ENCODE results near the gene CARMIL1.
"Not testable (repeated sequence)": the region's sequence is repeated elsewhere in the genome, so short reads cannot be mapped to it uniquely, and the experiment has no call there.

Gene CARMIL1

GRCh38 chr6:25375125-25375524, 96.0 kb downstream of the CARMIL1 start:
- no peak for DNase-seq

GRCh38 chr6:25377664-25378063, 98.5 kb downstream of the CARMIL1 start:
- no peak for DNase-seq

- DNase-seq, result no peak
These were observed 101.9 kb downstream of the CARMIL1 start for GRCh38 chr6:25381077-25381476.

- DNase-seq, result not testable (repeated sequence)
These were observed 103.3 kb downstream of the CARMIL1 start for GRCh38 chr6:25382476-25382875.

- DNase-seq, result no peak
These were observed 105.1 kb downstream of the CARMIL1 start for GRCh38 chr6:25384234-25384633.

GRCh38 chr6:25384967-25385366, 105.8 kb downstream of the CARMIL1 start:
- no peak for DNase-seq

GRCh38 chr6:25387483-25387882, 108.3 kb downstream of the CARMIL1 start:
- no peak for DNase-seq

GRCh38 chr6:25387911-25388310, 108.7 kb downstream of the CARMIL1 start:
- no peak for DNase-seq

- no peak for DNase-seq
These were observed 109.6 kb downstream of the CARMIL1 start for GRCh38 chr6:25388776-25389175.

- no peak for DNase-seq
These were observed 110.3 kb downstream of the CARMIL1 start for GRCh38 chr6:25389471-25389870.

GRCh38 chr6:25392372-25392771, 113.2 kb downstream of the CARMIL1 start:
- no peak for DNase-seq

GRCh38 chr6:25395731-25396130, 116.6 kb downstream of the CARMIL1 start:
- DNase-seq, result no peak

GRCh38 chr6:25397406-25397805, 118.2 kb downstream of the CARMIL1 start:
- no peak for DNase-seq

- no peak for DNase-seq
These were observed 120.7 kb downstream of the CARMIL1 start for GRCh38 chr6:25399885-25400284.

GRCh38 chr6:25401711-25402110, 122.5 kb downstream of the CARMIL1 start:
- DNase-seq, result no peak

GRCh38 chr6:25402125-25402524, 123.0 kb downstream of the CARMIL1 start:
- DNase-seq, result no peak

GRCh38 chr6:25403150-25403549, 124.0 kb downstream of the CARMIL1 start:
- DNase-seq, result no peak

- DNase-seq, result no peak
These were observed 124.9 kb downstream of the CARMIL1 start for GRCh38 chr6:25404091-25404490.

GRCh38 chr6:25404693-25405169, 125.6 kb downstream of the CARMIL1 start:
- DNase-seq, result no peak

GRCh38 chr6:25405442-25405841, 126.3 kb downstream of the CARMIL1 start:
- no peak for DNase-seq

GRCh38 chr6:25407431-25407830, 128.3 kb downstream of the CARMIL1 start:
- DNase-seq, result no peak

GRCh38 chr6:25410102-25410501, 130.9 kb downstream of the CARMIL1 start:
- no peak for DNase-seq

- DNase-seq, result no peak
These were observed 132.3 kb downstream of the CARMIL1 start for GRCh38 chr6:25411316-25411950.

- no peak for DNase-seq
These were observed 134.2 kb downstream of the CARMIL1 start for GRCh38 chr6:25413207-25413905.

GRCh38 chr6:25414168-25414567, 135.0 kb downstream of the CARMIL1 start:
- no peak for DNase-seq

All from cerebellar nuclear complex (tissue), 1 donor.